GM19467 (cell line): ENCODE measurements around the gene MUL1.
"Not testable (repeated sequence)": the region's sequence is repeated elsewhere in the genome, so short reads cannot be mapped to it uniquely, and the experiment has no call there.

ENCODE experiments used
- ATAC-seq: cut with Tn5 transposase; IDR thresholded peaks from one replicate; pipeline ENCODE4 v1.9.1; 2021; ENCODE audit warnings: mild to moderate bottlenecking, moderate library complexity; ENCODE audit not compliant: unreplicated experiment

The MUL1 gene

GRCh38 chr1:20507564-20508410 is at the start of gene MUL1:
Gene MUL1, minus strand, starts transcription at chr1:20508151. Its CDS starts 127 bp downstream, at chr1:20508024.
- ATAC-seq: peak; percentile 83

GRCh38 chr1:20555758-20556120 is 47.8 kb upstream of the MUL1 start:
- no peak for ATAC-seq

DNA sequence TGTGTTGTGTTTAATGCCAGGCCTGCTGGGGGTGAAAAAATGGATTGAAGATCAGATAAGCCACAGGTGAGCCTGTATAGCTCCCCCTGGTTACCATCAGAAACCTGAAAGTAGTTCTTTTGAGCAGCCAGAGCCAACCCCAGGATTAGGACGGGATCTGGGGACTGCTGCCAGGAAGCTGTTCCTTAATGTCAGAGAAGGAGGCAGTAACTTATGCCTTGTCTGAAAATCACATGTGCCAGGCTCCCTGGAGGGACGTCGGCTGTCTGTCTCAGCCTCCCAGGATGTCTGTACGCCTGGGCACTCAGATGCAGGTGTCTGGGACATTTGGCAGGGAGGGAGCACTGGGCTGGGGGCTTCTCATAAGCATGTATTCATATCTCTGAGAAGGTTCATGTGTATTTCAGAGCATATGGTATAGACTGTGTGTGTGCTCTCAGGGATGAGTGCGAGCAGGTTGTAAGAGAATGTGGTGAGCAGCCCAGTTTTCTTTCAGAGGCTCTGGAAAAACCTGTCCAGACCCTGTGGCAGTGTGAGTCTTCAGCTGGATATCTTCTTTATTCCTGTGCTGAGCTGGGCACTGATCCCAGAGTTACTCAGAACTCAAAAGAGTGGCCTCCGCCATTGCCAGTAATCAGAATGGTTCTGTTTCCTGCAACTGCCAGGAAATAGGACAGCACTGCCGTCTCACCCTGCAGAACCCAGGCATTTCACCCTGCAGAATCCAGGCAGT is 47.2 kb upstream of the MUL1 start:
- ATAC-seq: no peak

DNA sequence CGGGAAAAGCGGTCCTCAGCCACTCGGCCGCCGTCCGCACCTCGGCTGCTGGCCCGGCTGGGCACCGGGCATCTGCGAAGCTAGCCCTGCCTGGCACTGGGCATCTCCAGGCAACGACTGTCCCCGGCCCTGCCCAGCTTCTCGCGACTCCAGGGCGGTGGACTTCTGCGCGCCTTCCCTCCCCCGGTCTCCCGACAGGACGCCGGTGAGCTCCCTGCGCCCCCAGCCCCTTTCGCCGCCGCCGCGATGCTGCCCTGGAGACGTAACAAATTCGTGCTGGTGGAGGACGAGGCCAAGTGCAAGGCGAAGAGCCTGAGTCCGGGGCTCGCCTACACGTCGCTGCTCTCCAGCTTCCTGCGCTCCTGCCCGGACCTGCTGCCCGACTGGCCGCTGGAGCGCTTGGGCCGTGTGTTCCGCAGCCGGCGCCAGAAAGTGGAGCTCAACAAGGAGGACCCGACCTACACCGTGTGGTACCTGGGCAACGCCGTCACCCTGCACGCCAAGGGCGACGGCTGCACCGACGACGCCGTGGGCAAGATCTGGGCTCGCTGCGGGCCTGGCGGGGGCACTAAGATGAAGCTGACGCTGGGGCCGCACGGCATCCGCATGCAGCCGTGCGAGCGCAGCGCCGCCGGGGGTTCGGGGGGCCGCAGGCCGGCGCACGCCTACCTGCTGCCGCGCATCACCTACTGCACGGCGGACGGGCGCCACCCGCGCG is 44.9 kb upstream of the MUL1 start:
- ATAC-seq: no peak

DNA sequence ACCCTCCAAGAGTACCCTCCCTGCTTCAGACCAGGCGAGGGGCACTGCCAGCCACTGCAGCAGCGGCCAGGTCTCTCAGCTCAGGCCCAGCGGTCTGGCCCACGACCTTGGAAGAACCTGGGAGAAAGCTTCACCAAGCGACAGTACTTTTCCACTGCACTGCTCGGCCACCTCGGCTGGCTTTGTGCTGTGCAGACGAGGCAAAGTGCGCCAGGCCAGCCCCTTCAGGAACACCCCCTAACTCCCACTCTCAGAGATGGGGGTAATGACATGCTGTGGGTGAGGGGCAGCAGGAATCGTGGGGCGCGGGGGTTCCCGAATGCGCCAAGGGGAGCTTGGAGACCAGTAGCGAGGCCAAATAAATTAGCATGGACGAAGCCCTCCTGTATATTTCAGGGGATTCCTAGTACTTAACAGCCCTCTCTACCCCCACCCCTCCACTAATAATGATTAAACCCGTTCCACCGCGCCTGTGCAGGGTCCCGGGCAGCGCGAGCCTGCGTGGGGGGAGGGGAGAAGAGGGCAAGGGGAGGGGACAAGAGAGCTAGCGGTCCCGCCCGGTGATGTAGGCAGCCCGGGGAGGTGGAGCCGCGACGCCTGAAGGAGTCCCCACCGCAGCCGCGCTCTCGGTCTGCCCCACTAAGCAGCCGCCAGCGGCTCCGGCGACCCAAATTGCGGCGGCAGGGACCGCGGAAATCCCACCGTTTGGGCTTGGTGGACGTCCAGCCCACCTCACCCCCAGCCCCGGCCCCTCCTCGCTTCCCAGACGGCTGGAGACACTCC is 44.2 kb upstream of the MUL1 start, which contains the start of gene FAM43B:
TSS of gene FAM43B (plus strand) at position 629 of the 783 bp plus-strand sequence. CDS start 401 bp downstream, outside the sequence.
- ATAC-seq: no peak

GRCh38 chr1:20551161-20551560 is 43.2 kb upstream of the MUL1 start:
- ATAC-seq: no peak

- ATAC-seq: no peak
These were observed 38.7 kb upstream of the MUL1 start for GRCh38 chr1:20546637-20547036.

DNA sequence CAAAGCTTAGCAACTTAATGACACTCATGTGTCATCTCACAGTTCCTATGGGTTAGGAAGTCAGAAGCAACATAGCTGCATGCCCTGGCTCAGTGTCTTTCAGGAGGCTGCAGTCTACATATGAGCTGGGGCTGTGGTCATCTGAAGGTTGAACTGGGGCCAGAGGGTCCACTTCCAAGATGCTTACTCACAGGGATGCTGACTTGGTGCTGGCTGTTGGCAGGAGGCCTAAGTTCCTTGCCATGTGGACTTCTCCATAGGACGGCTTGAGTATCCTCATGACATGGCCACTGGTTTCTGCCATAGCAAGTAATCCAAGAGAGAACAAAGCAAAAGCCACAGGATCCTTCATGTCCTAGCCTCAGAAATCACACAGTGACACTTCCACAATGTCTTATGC is 32.3 kb upstream of the MUL1 start:
- no peak for ATAC-seq

- ATAC-seq: no peak
These were observed 31.0 kb upstream of the MUL1 start for GRCh38 chr1:20538760-20539551.

- no peak for ATAC-seq
These were observed 30.3 kb upstream of the MUL1 start for GRCh38 chr1:20538227-20538626.

- ATAC-seq: no peak
These were observed 26.9 kb upstream of the MUL1 start for GRCh38 chr1:20534659-20535417.

DNA sequence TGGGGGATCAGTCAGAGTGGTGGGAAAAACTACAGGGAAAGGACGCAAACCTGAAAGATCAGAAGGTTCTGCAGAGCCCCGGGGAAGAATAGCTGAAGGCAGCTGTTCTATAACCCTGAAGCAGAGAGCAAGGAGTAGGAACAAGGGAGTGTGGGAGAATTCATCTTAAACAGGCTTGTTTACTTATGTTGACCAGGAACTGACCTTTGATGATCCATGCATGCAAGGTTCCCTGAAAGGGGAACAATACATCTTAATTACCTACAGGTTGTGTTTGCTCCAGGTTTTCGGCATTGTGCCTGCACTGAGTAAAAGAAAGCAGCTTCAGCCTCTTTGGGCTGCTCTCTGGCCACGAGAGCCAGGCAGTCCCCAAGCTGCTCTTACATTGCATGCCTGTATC is 25.7 kb upstream of the MUL1 start:
- no peak for ATAC-seq

- ATAC-seq: no peak
These were observed 22.9 kb upstream of the MUL1 start for GRCh38 chr1:20530901-20531300.

DNA sequence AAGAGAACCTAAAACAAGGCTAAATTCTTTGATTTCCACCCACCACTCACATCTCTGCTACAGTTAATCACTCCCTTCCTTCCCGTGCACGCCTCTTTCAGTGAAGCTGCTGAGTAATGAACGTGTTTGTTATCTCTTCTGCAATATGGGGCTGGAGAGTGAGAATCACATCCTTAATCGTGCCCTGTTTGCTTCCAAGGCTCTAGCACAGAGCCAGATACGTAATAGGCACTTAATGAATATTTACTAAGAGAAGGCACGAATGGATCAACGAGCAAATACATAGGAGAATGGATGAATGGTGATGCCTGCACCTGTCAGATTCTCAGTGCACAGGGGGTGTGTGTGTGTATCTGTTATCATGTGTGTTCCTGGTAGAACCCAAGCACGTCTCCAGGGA is 22.4 kb upstream of the MUL1 start:
- no peak for ATAC-seq

- no peak for ATAC-seq
These were observed 20.3 kb upstream of the MUL1 start for GRCh38 chr1:20528221-20528620.

GRCh38 chr1:20526267-20526666 is 18.3 kb upstream of the MUL1 start:
- no peak for ATAC-seq

DNA sequence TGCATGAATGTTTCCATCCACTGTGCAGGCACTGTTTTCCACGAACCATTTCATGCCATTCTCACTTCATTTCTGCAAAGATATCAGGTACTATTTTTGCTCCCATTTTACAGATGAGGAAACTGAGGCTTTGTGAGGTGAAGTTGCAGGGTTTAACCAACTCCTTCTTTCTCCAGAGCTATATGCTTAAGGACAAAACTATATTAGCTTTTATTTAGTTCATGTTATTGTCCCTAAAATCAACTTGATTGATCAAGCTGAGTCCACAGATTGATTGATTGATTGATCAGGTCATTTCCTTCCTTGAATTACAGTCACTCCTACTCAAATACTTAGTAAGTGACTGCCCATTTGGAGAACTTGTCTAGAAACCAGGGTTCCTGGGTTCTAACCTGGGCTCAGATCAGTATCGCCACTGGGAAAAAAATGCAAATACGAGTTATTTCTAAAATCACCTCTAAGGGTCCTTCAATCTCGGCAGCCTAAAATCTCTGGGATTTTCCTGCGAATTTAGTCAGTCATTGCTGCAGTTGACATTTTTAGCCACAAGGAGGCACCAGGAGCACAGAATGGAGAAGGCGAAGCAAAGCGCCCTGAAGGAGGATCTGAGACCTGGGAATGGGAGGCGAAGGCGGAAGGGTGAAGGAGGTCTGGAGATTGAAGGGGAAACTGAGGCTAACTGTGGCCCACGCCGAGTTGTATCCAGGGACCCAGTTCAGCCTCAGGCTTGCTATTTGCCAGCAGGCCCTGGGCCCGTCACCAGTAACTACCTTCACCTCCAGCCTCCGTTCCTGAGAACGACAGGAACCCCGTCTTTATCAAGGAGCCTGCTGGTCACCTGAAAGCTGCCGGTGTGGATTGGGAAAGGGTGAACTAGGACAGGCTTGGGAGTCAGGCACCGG is 14.3 kb upstream of the MUL1 start:
- ATAC-seq: no peak

DNA sequence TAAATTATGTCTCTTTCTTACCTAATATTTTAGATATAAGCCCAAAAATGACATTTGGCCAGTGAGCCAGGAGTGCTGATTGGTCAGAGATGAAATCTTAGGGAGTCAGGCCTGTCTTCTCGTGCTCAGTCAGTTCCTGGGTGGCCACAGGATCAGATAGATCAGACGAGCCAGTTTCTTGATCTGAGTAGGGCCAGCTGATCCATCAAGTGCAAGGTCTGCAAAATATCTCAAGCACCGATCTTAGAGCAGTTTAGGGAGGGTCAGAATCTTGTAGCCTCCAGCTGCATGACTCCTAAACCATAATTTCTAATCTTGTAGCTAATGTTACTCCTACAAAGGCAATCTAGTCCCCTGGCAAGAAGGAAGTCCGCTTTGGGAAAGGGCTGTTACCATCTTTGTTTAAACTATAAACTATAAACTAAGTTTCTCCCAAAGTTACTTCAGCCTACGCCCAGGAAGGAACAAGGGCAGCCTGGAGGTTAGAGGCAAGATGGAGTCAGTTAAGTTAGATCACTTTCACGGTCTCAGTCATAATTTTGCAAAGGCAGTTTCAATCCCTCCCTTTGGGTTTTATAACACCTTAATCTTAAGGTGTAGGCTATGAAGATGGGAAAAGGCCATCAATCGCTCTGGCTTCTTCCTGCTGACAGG is 11.8 kb upstream of the MUL1 start:
- not testable (repeated sequence) for ATAC-seq
